Keratinocyte (primary cell): ENCODE results near the gene TNS3.

ENCODE experiments used
- EZH2 ChIP-seq: IDR thresholded peaks from one replicate; pipeline ENCODE4 v1.6.1; 2012; ENCODE audit warnings: inconsistent platforms, mild to moderate bottlenecking, low read length, moderate library complexity
- TF ChIP-seq, protein P1 (sequence below), 3 experiments: IDR thresholded peaks in 1 of 3; conservative IDR thresholded peaks in 1 of 3; optimal IDR thresholded peaks in 1 of 3; 2 replicates in 2 of 3; 3 replicates in 1 of 3; pipeline versions ENCODE3 to v1.5.1; 2011; ENCODE audit warnings: low read length in 3 of 3, mild to moderate bottlenecking in 3 of 3, moderate library complexity in 2 of 3, control low read depth in 1 of 3, inconsistent platforms in 1 of 3; ENCODE audit not compliant: insufficient read depth in 2 of 3; ENCODE audit errors: extremely low read depth in 1 of 3

DNA sequence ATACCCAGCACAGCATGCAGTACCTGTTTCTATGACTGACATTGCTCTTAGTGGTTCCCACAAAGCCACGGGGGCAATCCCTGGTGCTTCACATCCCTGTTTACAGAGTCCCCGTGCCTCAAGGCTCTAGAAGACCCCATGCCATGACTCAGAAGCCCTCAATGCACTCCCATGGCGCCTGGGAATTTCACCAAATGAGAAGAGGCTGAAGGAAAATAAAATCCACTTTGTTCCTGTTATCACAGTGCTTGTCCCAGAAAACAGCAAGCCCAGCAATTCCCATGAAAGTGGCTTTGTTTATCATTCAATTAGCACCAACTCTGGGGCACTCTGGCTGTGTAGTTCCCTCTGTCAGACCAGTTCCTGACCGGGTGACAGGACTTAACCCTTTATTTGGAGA lies 268.3 kb downstream of the TNS3 start:
- TF ChIP-seq, protein P1, sequence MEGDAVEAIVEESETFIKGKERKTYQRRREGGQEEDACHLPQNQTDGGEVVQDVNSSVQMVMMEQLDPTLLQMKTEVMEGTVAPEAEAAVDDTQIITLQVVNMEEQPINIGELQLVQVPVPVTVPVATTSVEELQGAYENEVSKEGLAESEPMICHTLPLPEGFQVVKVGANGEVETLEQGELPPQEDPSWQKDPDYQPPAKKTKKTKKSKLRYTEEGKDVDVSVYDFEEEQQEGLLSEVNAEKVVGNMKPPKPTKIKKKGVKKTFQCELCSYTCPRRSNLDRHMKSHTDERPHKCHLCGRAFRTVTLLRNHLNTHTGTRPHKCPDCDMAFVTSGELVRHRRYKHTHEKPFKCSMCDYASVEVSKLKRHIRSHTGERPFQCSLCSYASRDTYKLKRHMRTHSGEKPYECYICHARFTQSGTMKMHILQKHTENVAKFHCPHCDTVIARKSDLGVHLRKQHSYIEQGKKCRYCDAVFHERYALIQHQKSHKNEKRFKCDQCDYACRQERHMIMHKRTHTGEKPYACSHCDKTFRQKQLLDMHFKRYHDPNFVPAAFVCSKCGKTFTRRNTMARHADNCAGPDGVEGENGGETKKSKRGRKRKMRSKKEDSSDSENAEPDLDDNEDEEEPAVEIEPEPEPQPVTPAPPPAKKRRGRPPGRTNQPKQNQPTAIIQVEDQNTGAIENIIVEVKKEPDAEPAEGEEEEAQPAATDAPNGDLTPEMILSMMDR (optimal IDR thresholded peaks at IDR 0.05 in 1 of 3, IDR thresholded peaks at IDR 0.05 in 1 of 3, conservative IDR thresholded peaks at IDR 0.05 in 1 of 3; ENCODE audit: extremely low read depth in 1 of 3, insufficient read depth in 2 of 3, low read length in 3 of 3): no peak
- no peak for TF ChIP-seq EZH2
